GM12801 (cell line): ENCODE results near the gene ENDOG.

Experiments used
- CTCF ChIP-seq: IDR thresholded peaks from one replicate; pipeline ENCODE4 v1.5.1; 2011; ENCODE audit warnings: control low read depth; ENCODE audit not compliant: insufficient read length; ENCODE audit errors: extremely low read depth

The ENDOG gene

GRCh38 chr9:128860937-128861336 is 42.6 kb downstream of the ENDOG start:
- no peak for TF ChIP-seq CTCF

GRCh38 chr9:128861501-128861900 is 43.2 kb downstream of the ENDOG start:
- no peak for TF ChIP-seq CTCF

GRCh38 chr9:128862401-128862851 is 44.1 kb downstream of the ENDOG start:
- TF ChIP-seq CTCF = no peak

- peak; percentile 37 for TF ChIP-seq CTCF
Observed at GRCh38 chr9:128863647-128864046, 45.3 kb downstream of the ENDOG start.

GRCh38 chr9:128870128-128870940 is 52.0 kb downstream of the ENDOG start:
- no peak for TF ChIP-seq CTCF
